Measurements from ENCODE around the gene SV2C. TPM values are rescaled to one million over a fixed set of nuclear protein-coding genes. Genes with fewer than 3 reads are reported as not detected.

SV2C gene
- total RNA-seq, 1 experiment from 2014 or later = not detected

DNA sequence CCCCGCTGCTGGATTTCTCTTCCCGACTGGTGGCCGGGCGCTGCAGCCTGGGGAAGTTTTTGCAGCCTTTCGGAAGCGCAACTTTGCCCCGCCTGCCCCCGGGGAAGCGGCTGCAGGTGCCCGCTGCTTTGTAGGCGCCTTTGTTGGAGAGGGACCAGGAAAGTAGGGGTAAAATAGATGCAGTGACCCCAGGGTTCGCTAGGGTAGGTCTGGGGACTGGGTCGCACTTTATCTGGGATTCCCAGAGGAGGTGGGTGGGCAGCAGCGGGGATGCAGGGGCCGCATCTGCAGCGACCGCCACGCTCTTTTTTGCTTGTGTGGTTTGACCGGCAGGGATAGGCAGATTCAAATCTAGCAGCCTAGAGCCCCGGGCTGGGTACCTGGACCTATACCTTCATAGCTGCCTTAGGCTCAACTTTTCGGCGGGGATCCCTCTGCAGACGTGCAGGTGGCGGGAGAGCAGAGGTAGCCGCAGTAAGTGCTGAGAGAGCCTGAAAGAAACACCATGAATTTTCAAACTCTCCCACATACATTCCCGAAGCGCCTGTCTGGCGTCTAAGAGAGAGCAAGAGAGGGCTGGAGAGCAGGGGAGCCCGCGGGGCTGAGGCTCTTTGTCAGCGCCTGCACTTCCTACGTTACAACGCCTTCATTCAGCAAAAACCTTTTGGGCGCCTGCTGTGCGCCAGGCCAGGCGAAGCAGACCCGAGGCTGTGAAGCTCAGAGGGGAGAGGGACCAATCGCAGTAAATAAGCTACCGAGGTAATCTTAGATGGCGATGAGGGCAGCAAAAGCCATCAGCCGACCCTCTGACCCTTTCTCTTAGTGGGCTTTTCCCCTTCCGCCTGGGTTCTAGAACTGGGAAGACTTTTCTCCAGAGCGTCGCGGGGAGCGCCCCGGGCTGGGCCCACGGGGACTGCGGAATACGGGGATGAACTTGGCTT lies 642 bp downstream of the SV2C start:
- Histone ChIP-seq H3K4me3 (replicated peaks in 1 of 2; ENCODE audit: low read depth in 1 of 2, low read length in 2 of 2) (no peak overlapping the region), H3K4me2 (ENCODE audit: low read length) (no peak overlapping the region), H3K4me1 (ENCODE audit: control insufficient read depth in 1 of 2, insufficient read depth in 2 of 2, low read length in 2 of 2) (no peaks in the 10 kb centered on the region), H4K20me1 (ENCODE audit: insufficient read depth) (no peaks in the 10 kb centered on the region), H2AFZ (ENCODE audit: low read depth, low read length, poor library complexity, severe bottlenecking) (no peak overlapping the region), H3K27me3 (ENCODE audit: insufficient read depth, low read length) (peaks cover 29% of the 10 kb centered on the region), H3K9me2 (ENCODE audit: insufficient read depth) (no peaks in the 10 kb centered on the region), H3K79me2 (ENCODE audit: insufficient read depth, low read length) (no peaks in the 10 kb centered on the region), H3K9ac (ENCODE audit: low read length) (no peak overlapping the region), H3K27ac (ENCODE audit: low read depth, low read length) (no peak overlapping the region), H3K36me3 (ENCODE audit: control insufficient read depth in 1 of 2, insufficient read depth in 2 of 2, low read length in 2 of 2) (no peaks in the 10 kb centered on the region), H3K9me3 (ENCODE audit: control insufficient read depth in 1 of 2, insufficient read depth in 1 of 2, low read depth in 1 of 2, low read length in 2 of 2) (no peaks in the 10 kb centered on the region)
- DNase-seq (ENCODE audit: low read depth, low spot score) = no peak
- RAD21 ChIA-PET (ENCODE audit: low non-redundant PET in 1 of 2, low total read pairs in 2 of 2, uncharacterized antibody in 2 of 2, unreplicated experiment in 2 of 2) = no interaction called here
- POLR2A ChIA-PET = no interaction called here
- intact Hi-C loops (cut with micrococcal nuclease) = no loop called here
- ATAC-seq = no peak
- CTCF ChIA-PET = no interaction called here
- BruUV-seq (replicated peaks) = no TSS peak
- TF ChIP-seq RAD21 (IDR thresholded peaks at IDR 0.05; ENCODE audit: low read depth) (no peak), POLR2AphosphoS5 (IDR thresholded peaks at IDR 0.05; ENCODE audit: low read depth, low read length) (no peak), TCF7L2 (IDR thresholded peaks at IDR 0.05; ENCODE audit: borderline replicate concordance, extremely low read depth, insufficient read depth, insufficient read length) (no peak), EGR1 (IDR thresholded peaks at IDR 0.05; ENCODE audit: low read depth) (no peak), ELF1 (IDR thresholded peaks at IDR 0.05; ENCODE audit: borderline replicate concordance, low read depth) (no peak), JUND (IDR thresholded peaks at IDR 0.05) (no peak), ZNF274 (IDR thresholded peaks at IDR 0.05; ENCODE audit: low read depth, low read length) (no peak), YY1 (IDR thresholded peaks at IDR 0.05; ENCODE audit: extremely low read depth, insufficient replicate concordance, low read depth, low read length) (no peak), CEBPB (IDR thresholded peaks at IDR 0.05; ENCODE audit: low read depth) (no peak), FOSL1 (IDR thresholded peaks at IDR 0.05; ENCODE audit: low read depth) (no peak), ZFX (IDR thresholded peaks at IDR 0.05) (no peak)
- TF ChIP-seq, protein P1, sequence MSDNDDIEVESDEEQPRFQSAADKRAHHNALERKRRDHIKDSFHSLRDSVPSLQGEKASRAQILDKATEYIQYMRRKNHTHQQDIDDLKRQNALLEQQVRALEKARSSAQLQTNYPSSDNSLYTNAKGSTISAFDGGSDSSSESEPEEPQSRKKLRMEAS (IDR thresholded peaks at IDR 0.05) = no peak
- TF ChIP-seq, protein P2, sequence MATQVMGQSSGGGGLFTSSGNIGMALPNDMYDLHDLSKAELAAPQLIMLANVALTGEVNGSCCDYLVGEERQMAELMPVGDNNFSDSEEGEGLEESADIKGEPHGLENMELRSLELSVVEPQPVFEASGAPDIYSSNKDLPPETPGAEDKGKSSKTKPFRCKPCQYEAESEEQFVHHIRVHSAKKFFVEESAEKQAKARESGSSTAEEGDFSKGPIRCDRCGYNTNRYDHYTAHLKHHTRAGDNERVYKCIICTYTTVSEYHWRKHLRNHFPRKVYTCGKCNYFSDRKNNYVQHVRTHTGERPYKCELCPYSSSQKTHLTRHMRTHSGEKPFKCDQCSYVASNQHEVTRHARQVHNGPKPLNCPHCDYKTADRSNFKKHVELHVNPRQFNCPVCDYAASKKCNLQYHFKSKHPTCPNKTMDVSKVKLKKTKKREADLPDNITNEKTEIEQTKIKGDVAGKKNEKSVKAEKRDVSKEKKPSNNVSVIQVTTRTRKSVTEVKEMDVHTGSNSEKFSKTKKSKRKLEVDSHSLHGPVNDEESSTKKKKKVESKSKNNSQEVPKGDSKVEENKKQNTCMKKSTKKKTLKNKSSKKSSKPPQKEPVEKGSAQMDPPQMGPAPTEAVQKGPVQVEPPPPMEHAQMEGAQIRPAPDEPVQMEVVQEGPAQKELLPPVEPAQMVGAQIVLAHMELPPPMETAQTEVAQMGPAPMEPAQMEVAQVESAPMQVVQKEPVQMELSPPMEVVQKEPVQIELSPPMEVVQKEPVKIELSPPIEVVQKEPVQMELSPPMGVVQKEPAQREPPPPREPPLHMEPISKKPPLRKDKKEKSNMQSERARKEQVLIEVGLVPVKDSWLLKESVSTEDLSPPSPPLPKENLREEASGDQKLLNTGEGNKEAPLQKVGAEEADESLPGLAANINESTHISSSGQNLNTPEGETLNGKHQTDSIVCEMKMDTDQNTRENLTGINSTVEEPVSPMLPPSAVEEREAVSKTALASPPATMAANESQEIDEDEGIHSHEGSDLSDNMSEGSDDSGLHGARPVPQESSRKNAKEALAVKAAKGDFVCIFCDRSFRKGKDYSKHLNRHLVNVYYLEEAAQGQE (IDR thresholded peaks at IDR 0.05; ENCODE audit: low read depth) = no peak
- TF ChIP-seq, protein P3, sequence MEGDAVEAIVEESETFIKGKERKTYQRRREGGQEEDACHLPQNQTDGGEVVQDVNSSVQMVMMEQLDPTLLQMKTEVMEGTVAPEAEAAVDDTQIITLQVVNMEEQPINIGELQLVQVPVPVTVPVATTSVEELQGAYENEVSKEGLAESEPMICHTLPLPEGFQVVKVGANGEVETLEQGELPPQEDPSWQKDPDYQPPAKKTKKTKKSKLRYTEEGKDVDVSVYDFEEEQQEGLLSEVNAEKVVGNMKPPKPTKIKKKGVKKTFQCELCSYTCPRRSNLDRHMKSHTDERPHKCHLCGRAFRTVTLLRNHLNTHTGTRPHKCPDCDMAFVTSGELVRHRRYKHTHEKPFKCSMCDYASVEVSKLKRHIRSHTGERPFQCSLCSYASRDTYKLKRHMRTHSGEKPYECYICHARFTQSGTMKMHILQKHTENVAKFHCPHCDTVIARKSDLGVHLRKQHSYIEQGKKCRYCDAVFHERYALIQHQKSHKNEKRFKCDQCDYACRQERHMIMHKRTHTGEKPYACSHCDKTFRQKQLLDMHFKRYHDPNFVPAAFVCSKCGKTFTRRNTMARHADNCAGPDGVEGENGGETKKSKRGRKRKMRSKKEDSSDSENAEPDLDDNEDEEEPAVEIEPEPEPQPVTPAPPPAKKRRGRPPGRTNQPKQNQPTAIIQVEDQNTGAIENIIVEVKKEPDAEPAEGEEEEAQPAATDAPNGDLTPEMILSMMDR (IDR thresholded peaks at IDR 0.05 in 2 of 3, conservative IDR thresholded peaks at IDR 0.05 in 1 of 3; ENCODE audit: borderline replicate concordance in 1 of 3, insufficient read depth in 1 of 3, low read depth in 2 of 3, low read length in 2 of 3) = no peak
- TF ChIP-seq, protein P4, sequence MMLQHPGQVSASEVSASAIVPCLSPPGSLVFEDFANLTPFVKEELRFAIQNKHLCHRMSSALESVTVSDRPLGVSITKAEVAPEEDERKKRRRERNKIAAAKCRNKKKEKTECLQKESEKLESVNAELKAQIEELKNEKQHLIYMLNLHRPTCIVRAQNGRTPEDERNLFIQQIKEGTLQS (IDR thresholded peaks at IDR 0.05) = no peak

Measured in HCT116 (cell line).